Measurements from ENCODE around the gene DLG4. TPM values are rescaled to one million over a fixed set of nuclear protein-coding genes. Genes with fewer than 3 reads are reported as not detected.

Gene DLG4
- total and polyA plus RNA-seq, 9 donors = 11.0 to 67.7 (median 28.3) TPM

DNA sequence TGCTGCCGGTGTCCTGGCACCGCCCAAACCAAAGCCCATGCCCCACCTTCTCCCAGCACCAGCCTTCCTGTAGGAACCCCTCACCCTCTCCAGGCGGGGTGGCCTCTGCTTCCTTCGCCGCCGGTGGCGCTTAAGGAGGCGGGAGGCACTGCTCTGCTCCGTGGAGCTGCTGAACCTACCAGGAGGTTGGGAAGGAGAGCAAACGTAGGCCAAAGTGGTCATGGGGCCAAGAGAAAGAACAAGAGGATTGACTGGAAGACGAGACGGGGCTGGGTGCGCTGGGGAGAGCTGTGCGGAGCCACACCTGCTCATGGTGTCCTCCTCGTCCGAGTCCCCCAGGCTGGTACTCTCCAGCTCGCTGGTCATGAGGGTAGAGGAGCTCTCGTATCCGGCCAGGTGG lies 9.9 kb upstream of the DLG4 start:
- WGBS, 3 donors = 88 to 92% (median 91%) methylated on average over 19 of the region's 19 CpGs
- intact Hi-C loops (cut with DNase I) = no loop called here
- H3K27ac ChIP-seq = no peak overlapping the region

DNA sequence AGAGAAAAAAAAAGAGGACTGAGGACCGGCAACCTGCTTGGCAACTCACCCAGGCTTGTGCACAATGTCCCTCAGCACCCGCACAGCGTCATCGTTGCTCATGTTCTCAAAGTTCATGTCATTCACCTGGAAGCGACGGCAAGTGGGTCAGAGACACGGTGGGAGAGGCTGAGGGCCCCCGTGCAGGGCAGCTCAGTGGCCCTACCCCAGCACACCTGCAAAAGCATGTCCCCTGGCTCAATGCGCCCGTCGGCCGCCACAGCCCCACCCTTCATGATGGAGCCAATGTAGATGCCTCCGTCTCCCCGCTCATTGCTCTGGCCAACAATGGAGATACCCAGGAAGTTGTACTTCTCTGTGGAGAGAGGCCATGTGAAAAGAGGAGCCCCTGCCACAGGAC lies 9.3 kb upstream of the DLG4 start:
- no peaks in the 10 kb centered on the region for H3K27me3 ChIP-seq
- H3K9me3 ChIP-seq = no peaks in the 10 kb centered on the region
- H3K36me3 ChIP-seq = no peaks in the 10 kb centered on the region
- H3K27ac ChIP-seq = no peak overlapping the region
- peaks cover 9% of the 10 kb centered on the region for H3K4me1 ChIP-seq (ENCODE audit: insufficient read depth)
- no peak for DNase-seq
- no peak for TF ChIP-seq EP300 (IDR thresholded peaks at IDR 0.05)
- TF ChIP-seq, protein P1, sequence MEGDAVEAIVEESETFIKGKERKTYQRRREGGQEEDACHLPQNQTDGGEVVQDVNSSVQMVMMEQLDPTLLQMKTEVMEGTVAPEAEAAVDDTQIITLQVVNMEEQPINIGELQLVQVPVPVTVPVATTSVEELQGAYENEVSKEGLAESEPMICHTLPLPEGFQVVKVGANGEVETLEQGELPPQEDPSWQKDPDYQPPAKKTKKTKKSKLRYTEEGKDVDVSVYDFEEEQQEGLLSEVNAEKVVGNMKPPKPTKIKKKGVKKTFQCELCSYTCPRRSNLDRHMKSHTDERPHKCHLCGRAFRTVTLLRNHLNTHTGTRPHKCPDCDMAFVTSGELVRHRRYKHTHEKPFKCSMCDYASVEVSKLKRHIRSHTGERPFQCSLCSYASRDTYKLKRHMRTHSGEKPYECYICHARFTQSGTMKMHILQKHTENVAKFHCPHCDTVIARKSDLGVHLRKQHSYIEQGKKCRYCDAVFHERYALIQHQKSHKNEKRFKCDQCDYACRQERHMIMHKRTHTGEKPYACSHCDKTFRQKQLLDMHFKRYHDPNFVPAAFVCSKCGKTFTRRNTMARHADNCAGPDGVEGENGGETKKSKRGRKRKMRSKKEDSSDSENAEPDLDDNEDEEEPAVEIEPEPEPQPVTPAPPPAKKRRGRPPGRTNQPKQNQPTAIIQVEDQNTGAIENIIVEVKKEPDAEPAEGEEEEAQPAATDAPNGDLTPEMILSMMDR (IDR thresholded peaks at IDR 0.05) = no peak
- no peak overlapping the region for H3K4me3 ChIP-seq
- 82 to 87% (median 85%) methylated on average over 14 of the region's 14 CpGs for WGBS, 3 donors
- intact Hi-C loops (cut with DNase I) = no loop called here

More for the DNA sequence above, 9.9 kb upstream of the DLG4 start:
- no peaks in the 10 kb centered on the region for H3K9me3 ChIP-seq
- H3K27me3 ChIP-seq = no peaks in the 10 kb centered on the region
- H3K36me3 ChIP-seq = no peaks in the 10 kb centered on the region
- no peak for TF ChIP-seq EP300 (IDR thresholded peaks at IDR 0.05)
- no peak for TF ChIP-seq POLR2A (IDR thresholded peaks at IDR 0.05)
- TF ChIP-seq, protein P1 (IDR thresholded peaks at IDR 0.05) = no peak
- DNase-seq = no peak
- H3K4me3 ChIP-seq = no peak overlapping the region
- peaks cover 9% of the 10 kb centered on the region for H3K4me1 ChIP-seq (ENCODE audit: insufficient read depth)

DNA sequence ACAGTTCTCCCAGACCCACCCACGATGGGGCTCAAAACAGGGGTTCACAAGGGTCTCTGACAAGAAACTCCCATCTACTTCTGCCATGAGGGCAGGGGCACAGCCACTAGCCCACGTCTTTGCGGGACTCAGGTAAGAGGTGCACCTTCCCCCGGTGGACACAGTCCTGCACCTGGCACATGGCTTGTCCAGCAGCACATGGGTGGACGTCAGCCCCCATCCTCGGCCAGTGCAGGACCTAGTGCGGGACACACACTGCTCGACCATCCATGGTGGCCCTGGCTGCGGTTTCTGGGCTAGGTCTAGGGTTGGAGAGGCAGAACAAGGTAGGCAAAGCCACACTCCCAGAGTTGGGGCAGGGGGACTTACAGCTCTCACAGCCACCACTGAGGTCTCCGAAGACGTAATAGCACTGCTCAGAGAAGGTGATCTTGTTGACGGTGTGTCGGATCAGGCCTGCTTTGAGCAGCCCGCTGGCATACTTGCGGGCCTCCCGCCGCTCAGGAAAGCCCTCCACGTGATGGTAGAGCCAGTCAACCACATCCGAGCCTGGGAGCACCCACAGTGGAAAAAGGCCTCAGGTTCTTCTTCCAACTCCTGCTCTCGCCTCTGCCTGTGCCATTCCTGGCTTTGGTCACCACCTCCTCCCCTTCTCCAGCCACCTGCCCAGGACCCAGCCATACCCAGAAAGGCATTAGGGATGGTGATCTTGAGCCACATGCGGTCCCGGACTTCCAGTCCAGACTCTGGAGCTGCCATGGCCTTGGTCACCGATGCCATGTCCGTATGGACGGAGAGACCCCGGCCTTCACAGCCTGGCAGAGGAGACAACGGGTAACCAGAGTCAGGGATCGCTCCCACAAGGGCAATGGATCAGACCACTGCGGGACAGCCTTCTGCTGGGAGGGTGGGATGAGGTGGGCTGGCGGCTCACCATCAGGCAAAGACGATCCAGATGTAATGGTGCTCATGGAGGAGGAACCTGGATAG lies 7.4 kb upstream of the DLG4 start:
- Histone ChIP-seq H3K27me3 (no peaks in the 10 kb centered on the region), H3K4me1 (ENCODE audit: insufficient read depth) (peaks cover 2% of the 10 kb centered on the region), H3K9me3 (no peaks in the 10 kb centered on the region), H3K36me3 (no peaks in the 10 kb centered on the region), H3K27ac (no peak overlapping the region), H3K4me3 (no peak overlapping the region)
- intact Hi-C loops (cut with DNase I) = no loop called here
- no peak for TF ChIP-seq EP300 (IDR thresholded peaks at IDR 0.05)
- TF ChIP-seq, protein P1 (IDR thresholded peaks at IDR 0.05) = no peak
- no peak for DNase-seq
- 88 to 90% (median 88%) methylated on average over 29 to 31 of the region's 31 CpGs for WGBS, 3 donors

GRCh38 chr17:7225711-7226331 lies 6.2 kb upstream of the DLG4 start:
- H3K9me3 ChIP-seq = no peaks in the 10 kb centered on the region
- TF ChIP-seq, protein P1 (IDR thresholded peaks at IDR 0.05) = no peak
- WGBS, 3 donors = 66 to 75% (median 69%) methylated on average over 20 to 21 of the region's 21 CpGs
- no peak overlapping the region for H3K4me3 ChIP-seq
- intact Hi-C loops (cut with DNase I) = no loop called here
- no peak overlapping the region for H3K27ac ChIP-seq
- DNase-seq = no peak
- H3K27me3 ChIP-seq = no peaks in the 10 kb centered on the region
- no peaks in the 10 kb centered on the region for H3K36me3 ChIP-seq
- no peaks in the 10 kb centered on the region for H3K4me1 ChIP-seq (ENCODE audit: insufficient read depth)

Measured in ovary (tissue), 9 donors.